Measurements from ENCODE around the gene CNPY4. TPM values are rescaled to one million over a fixed set of nuclear protein-coding genes. Genes with fewer than 3 reads are reported as not detected.

CNPY4 gene
- total RNA-seq, 2 experiments from 2014 or later: 20.9 to 26.7 TPM

GRCh38 chr7:100122568-100122967 is 3.1 kb downstream of the CNPY4 start:
- peaks cover 35% of the 10 kb centered on the region for H3K4me1 ChIP-seq (ENCODE audit: insufficient read depth, low read length, poor library complexity, severe bottlenecking)
- no peak for TF ChIP-seq CTCF (conservative IDR thresholded peaks at IDR 0.05; ENCODE audit: low read length)
- TF ChIP-seq EZH2phosphoT487 (IDR thresholded peaks at IDR 0.05; ENCODE audit: borderline replicate concordance, low read depth, low read length): no peak
- no peaks in the 10 kb centered on the region for H4K20me1 ChIP-seq (ENCODE audit: insufficient read depth, low read length)
- CTCF ChIA-PET (ENCODE audit: unreplicated experiment): no interaction called here
- no TSS peak for BruUV-seq (replicated peaks)
- H3K9me2 ChIP-seq (ENCODE audit: insufficient read depth, low read length): no peaks in the 10 kb centered on the region
- no peaks in the 10 kb centered on the region for H3K9me3 ChIP-seq (ENCODE audit: low read length)
- H3K79me2 ChIP-seq (ENCODE audit: insufficient read depth, low read depth, low read length): peaks cover 27% of the 10 kb centered on the region; the same call in 1 of the 2 replicates
- peaks cover 25% of the 10 kb centered on the region; the same call in 1 of the 2 replicates for H3K36me3 ChIP-seq (ENCODE audit: insufficient read depth, low read length)
- POLR2A ChIA-PET: interaction anchor here (0.7 to 1.2 kb wide), 2 partner anchors 20 to 22 kb away, joined by 3 to 4 read pairs; no protein-coding TSS in a partner anchor
- no peak overlapping the region for H3K4me2 ChIP-seq (ENCODE audit: low read length)
- DNase-seq (ENCODE audit: low spot score): no peak
- H2AFZ ChIP-seq (ENCODE audit: low read length): no peak overlapping the region
- H3K27ac ChIP-seq (ENCODE audit: low read depth, low read length, poor library complexity, severe bottlenecking): no peak overlapping the region
- intact Hi-C loops (cut with micrococcal nuclease; ENCODE audit: unreplicated experiment): no loop called here
- no peak overlapping the region for H3K4me3 ChIP-seq (ENCODE audit: low read depth, low read length, poor library complexity, severe bottlenecking)

GRCh38 chr7:100124301-100125230 is 5.1 kb downstream of the CNPY4 start:
- Histone ChIP-seq H2AFZ (ENCODE audit: low read length) (no peak overlapping the region), H3K4me1 (ENCODE audit: insufficient read depth, low read length, poor library complexity, severe bottlenecking) (peaks cover 46% of the 10 kb centered on the region), H3K9me3 (ENCODE audit: low read length) (no peaks in the 10 kb centered on the region), H3K36me3 (ENCODE audit: insufficient read depth, low read length) (peaks cover 24% of the 10 kb centered on the region; the same call in 1 of the 2 replicates), H3K4me3 (ENCODE audit: low read depth, low read length, poor library complexity, severe bottlenecking) (no peak overlapping the region), H4K20me1 (ENCODE audit: insufficient read depth, low read length) (no peaks in the 10 kb centered on the region), H3K27ac (ENCODE audit: low read depth, low read length, poor library complexity, severe bottlenecking) (peak overlapping the region; percentile 27), H3K4me2 (ENCODE audit: low read length) (peak overlapping the region; percentile 91), H3K9me2 (ENCODE audit: insufficient read depth, low read length) (no peaks in the 10 kb centered on the region), H3K79me2 (ENCODE audit: insufficient read depth, low read depth, low read length) (peaks cover 17% of the 10 kb centered on the region; the same call in 1 of the 2 replicates)
- ChIA-PET CTCF (ENCODE audit: unreplicated experiment) (interaction anchor here (0.8 to 1.5 kb wide), 3 partner anchors 23 to 283 kb away, joined by 3 to 5 read pairs (median 3); partner anchors contain the start of gene AP4M1), POLR2A (interaction anchor here (0.8 to 2.9 kb wide), 2 partner anchors 23 to 109 kb away, joined by 5 to 22 read pairs; partner anchors contain the start of genes AP4M1, MCM7 and ZKSCAN1)
- intact Hi-C loops (cut with micrococcal nuclease; ENCODE audit: unreplicated experiment): loop anchor here (5.0 kb wide), 1 partner anchor 42 kb away; the partner anchor contains the start of gene ZNF3
- DNase-seq (ENCODE audit: low spot score): no peak
- BruUV-seq (replicated peaks): TSS peak; percentile 52
- no peak for TF ChIP-seq CTCF (conservative IDR thresholded peaks at IDR 0.05; ENCODE audit: low read length)
- no peak for TF ChIP-seq EZH2phosphoT487 (IDR thresholded peaks at IDR 0.05; ENCODE audit: borderline replicate concordance, low read depth, low read length)

Measured in OCI-LY7 (cell line).